GM21390 (cell line): ENCODE data around the gene DFFA.
A peak's percentile ranks its signal among the peaks of the same experiment; 100 is the strongest.
"Not testable (repeated sequence)": the region's sequence is repeated elsewhere in the genome, so short reads cannot be mapped to it uniquely, and the experiment has no call there.

Experiments used
- ATAC-seq: cut with Tn5 transposase; IDR thresholded peaks from one replicate; pipeline ENCODE4 v1.9.1; 2021; ENCODE audit not compliant: unreplicated experiment

DFFA gene

DNA sequence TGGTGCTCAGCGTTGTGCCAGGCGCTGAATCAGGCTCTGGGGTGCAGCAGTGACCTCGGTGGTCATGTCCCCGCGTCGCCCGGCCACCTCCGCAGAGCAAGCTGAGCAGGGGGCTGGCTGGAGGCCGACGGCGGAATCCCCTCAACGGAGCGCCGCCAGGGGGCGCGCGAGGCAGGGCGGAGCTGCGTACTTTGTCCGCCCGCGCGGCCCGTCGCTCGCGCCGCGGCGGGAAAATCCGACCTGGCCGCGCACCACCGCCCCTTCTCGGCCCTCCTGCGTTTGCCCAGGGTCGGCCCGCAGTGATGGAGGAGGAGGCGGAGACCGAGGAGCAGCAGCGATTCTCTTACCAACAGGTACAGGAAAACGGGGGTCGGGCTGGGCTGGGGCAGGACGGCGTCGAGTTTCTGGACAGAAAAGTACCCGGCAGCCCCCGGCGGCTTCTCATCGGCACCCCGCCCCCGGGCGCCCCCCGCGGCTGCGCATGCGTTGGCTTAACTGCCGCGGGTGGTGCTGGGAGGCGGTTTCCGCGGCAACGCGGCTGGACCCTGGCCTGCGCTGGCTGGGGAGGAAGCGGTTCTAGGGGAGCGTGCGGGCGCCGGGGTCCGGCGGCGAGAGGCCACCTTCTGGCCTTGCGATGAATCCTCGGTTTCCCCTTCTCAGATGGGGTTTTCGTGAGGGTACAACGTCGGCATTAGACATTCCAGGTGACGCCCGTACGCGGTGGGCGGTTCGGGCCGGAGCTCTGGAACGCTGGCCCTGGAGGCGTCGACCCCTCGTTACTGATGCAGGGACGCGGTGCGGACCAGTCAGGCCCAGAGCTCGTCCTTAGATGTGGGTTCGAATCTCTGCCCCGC is 41.9 kb downstream of the DFFA start, which contains the start of gene CENPS:
TSS of gene CENPS (plus strand) at position 218 of the 854 bp plus-strand sequence. CDS start at position 303, 85 bp downstream.
- ATAC-seq, result peak; percentile 74

DNA sequence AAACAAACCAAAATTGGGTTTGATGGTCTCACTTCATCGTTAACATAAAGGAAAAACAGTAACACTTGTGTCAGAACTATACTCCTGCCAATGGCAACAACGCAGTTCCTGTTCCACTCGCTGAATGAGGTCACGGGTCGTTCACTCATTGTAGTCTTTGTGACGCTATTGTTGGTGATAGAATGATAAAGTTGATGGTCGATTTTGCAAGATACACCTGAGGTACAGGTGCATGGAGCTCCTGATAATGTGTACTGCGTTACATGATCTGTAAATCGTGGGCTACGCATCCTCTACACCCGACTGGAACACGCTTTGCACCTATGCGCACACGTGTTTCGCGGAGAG is 42.5 kb downstream of the DFFA start:
- peak; percentile 4 for ATAC-seq

GRCh38 chr1:10428984-10429383 is 43.3 kb downstream of the DFFA start:
- no peak for ATAC-seq

GRCh38 chr1:10426535-10426848 is 45.8 kb downstream of the DFFA start:
- ATAC-seq, result not testable (repeated sequence)

GRCh38 chr1:10425826-10426534 is 46.3 kb downstream of the DFFA start:
- ATAC-seq, result not testable (repeated sequence)

DNA sequence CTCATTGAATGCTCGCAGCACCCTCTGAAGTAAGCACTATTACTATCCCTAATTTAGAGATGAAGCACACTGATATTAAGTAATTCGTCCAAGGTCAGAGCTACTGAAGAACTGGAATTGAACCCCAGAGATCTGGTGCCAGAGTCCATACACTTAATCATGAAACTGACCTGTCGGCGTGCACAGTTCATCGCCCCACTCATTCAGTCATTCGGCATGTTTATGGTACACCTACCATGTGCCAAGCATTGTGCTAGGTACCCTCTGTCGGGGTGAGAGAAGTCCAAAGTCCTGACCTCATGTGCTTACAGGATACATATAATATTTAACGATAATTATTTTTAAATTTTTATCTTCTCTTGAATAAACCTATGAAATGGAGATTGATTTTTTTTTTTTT is 47.7 kb downstream of the DFFA start:
- no peak for ATAC-seq

DNA sequence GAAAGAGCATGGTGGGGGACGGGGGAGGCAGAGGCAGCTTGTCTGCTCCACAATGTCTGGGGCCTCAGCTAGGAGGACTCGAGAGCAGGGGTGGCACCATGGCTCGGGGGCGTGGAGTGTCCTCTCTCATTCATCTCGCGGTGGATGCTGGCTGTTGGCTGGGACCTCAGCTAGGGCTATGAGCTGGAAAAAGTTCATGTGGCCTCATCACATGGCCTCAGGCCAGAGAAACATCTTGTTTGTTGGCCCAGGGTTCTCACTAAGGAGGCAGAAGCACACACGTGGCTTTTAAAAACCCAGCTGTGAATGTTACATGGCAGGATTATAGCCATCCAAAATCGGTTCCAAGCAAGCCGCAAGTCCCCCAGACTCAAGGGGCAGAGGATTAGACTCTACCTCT is 48.3 kb downstream of the DFFA start:
- no peak for ATAC-seq

- ATAC-seq, result no peak
Observed at GRCh38 chr1:10421637-10422036, 50.7 kb downstream of the DFFA start.

DNA sequence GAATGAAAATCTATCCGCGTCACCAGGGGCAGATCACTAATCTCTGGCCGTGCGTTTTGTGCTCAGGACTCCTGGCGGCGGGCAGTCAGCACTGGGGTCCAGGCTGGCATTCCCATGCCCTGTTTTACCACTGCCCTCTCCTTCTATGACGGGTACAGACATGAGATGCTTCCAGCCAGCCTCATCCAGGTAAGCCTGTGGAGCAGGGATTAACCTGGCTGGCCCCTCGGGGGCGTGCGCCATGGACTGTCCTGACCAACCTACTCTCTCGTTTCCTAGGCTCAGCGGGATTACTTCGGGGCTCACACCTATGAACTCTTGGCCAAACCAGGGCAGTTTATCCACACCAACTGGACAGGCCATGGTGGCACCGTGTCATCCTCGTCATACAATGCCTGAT is 53.0 kb downstream of the DFFA start:
- no peak for ATAC-seq

DNA sequence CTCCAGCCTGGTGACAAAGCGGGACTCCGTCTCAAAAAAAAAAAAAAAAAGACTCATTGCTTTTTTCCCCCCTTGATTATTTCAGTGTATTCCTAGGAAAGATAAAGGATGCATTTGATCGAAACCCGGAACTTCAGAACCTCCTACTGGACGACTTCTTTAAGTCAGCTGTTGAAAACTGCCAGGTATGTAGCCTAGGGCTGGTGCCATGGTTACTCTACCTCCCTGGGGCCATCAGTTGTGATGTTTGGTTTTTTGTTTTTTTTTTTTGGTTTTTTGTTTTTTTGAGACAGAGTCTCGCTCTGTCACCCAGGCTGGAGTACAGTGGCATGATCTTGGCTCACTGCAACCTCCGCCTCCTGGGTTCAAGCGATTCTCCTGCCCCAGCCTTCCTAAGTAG is 53.6 kb downstream of the DFFA start:
- ATAC-seq, result not testable (repeated sequence)

GRCh38 chr1:10415967-10416366 is 56.4 kb downstream of the DFFA start:
- not testable (repeated sequence) for ATAC-seq

DNA sequence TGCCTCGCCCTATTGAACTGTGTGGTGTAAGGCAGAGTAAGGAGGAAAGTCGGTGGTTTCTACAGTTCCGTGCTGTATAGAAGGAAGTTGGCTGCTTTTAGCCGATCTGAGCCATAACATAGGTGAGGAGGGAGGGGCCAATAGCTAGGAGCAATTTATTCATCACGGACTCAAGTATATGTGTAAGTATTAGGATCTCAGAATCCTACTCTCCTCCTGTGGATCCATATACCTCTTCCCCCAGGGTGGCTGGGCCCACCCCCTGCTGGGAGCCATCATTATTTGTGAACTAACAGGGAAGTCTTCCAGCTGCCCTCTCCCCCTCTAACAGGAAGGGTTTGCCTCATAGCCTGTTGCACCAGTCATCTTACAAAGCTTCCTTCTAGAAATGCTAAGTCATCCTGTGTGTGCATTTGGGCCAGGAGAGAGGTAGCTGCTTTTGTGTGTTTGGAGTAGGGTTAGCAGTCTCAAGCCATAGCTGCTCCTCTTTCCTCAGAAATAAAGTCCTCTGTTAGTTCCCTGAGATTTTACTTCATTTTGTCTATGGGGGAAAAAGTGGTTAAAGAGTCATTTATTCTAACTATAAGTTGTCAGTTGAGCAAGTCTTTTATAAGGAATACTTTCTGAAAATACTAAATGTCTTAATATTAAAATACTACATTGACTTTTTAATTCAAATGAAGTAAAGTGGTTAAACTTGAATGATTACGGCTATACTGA is 57.0 kb downstream of the DFFA start:
- no peak for ATAC-seq

DNA sequence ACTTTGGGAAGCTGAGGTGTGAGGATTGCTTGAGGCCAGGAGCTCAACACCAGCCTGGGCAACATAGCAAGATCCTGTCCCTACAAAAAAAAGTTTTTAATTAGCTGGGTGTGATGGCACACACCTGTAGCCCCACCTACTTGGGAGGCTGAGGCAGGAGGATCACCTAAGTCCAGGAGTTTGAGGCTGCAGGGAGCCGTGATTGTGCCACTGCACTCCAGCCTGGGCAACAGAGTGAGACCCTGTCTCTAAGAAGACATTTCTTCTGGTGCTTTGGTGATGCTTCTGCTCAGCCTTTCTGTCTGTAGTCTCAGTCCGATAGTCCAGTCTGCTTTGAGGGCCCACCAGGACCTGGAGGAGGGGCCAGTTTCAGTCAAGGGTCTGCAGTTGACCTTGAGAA is 65.1 kb downstream of the DFFA start:
- ATAC-seq, result no peak
